Suppressor macrophage (primary cell): ENCODE data around the gene ATF1.
"Not testable (repeated sequence)": the region's sequence is repeated elsewhere in the genome, so short reads cannot be mapped to it uniquely, and the experiment has no call there.

Experiments
- DNase-seq, 4 experiments: peaks; one replicate each; pipeline ENCODE4 v3.0.0-alpha.2; 2020 to 2022

ATF1 gene

GRCh38 chr12:50806176-50806575 lies 42.3 kb downstream of the ATF1 start:
- no peak for DNase-seq

- not testable (repeated sequence) for DNase-seq
Observed at GRCh38 chr12:50809131-50809530, 45.2 kb downstream of the ATF1 start.

GRCh38 chr12:50814921-50815320 lies 51.0 kb downstream of the ATF1 start:
- DNase-seq, result not testable (repeated sequence)

- DNase-seq, result no peak
Observed at GRCh38 chr12:50820177-50820576, 56.3 kb downstream of the ATF1 start.

GRCh38 chr12:50822082-50822481 lies 58.2 kb downstream of the ATF1 start:
- DNase-seq, result no peak

- not testable (repeated sequence) for DNase-seq
Observed at GRCh38 chr12:50823724-50824123, 59.8 kb downstream of the ATF1 start.

- DNase-seq, result no peak
Observed at GRCh38 chr12:50824914-50825313, 61.0 kb downstream of the ATF1 start.

GRCh38 chr12:50825372-50825838 lies 61.5 kb downstream of the ATF1 start:
- peak; percentile 5 to 88 (median 56) for DNase-seq

GRCh38 chr12:50828121-50828520 lies 64.2 kb downstream of the ATF1 start:
- no peak for DNase-seq

- DNase-seq, result no peak
Observed at GRCh38 chr12:50828886-50829285, 65.0 kb downstream of the ATF1 start.

GRCh38 chr12:50833801-50834200 lies 69.9 kb downstream of the ATF1 start:
- not testable (repeated sequence) for DNase-seq

GRCh38 chr12:50839042-50839441 lies 75.1 kb downstream of the ATF1 start:
- DNase-seq, result no peak

- DNase-seq, result no peak
Observed at GRCh38 chr12:50840809-50841487, 77.0 kb downstream of the ATF1 start.

GRCh38 chr12:50841716-50842531 lies 78.0 kb downstream of the ATF1 start:
- no peak for DNase-seq

GRCh38 chr12:50842637-50843493 lies 79.0 kb downstream of the ATF1 start, which contains the start of gene TMPRSS12:
TMPRSS12 (plus strand) TSS chr12:50842926; CDS start chr12:50842965, 39 bp downstream.
- no peak for DNase-seq

GRCh38 chr12:50845021-50845647 lies 81.2 kb downstream of the ATF1 start:
- no peak for DNase-seq

- no peak for DNase-seq
Observed at GRCh38 chr12:50848963-50849362, 85.1 kb downstream of the ATF1 start.

- DNase-seq, result not testable (repeated sequence)
Observed at GRCh38 chr12:50855218-50855617, 91.3 kb downstream of the ATF1 start.

- DNase-seq, result not testable (repeated sequence)
Observed at GRCh38 chr12:50855679-50856078, 91.8 kb downstream of the ATF1 start.

GRCh38 chr12:50859621-50860310 lies 95.9 kb downstream of the ATF1 start:
- DNase-seq, result no peak

- DNase-seq, result peak in 2 of 4 experiments; percentile 14 to 21
Observed at GRCh38 chr12:50862316-50862715, 98.4 kb downstream of the ATF1 start.

- DNase-seq, result no peak
Observed at GRCh38 chr12:50865266-50865665, 101.4 kb downstream of the ATF1 start.
